AG04450 (cell line): ENCODE measurements around the gene RGL4. TPM values are rescaled to one million over a fixed set of nuclear protein-coding genes. Genes with fewer than 3 reads are reported as not detected.

Experiments
- CTCF ChIA-PET: fragments of 300-600, 350-600 bp; formaldehyde crosslinking; extraction: SDS; loops from one replicate; lab custom pipeline; 2022; ENCODE audit warnings: antibody characterized with exemption, inconsistent platforms; lab: Charles Lee
- POLR2A ChIA-PET: fragments of 350-600 bp; formaldehyde crosslinking; extraction: SDS; loops from one replicate; lab custom pipeline; 2021; ENCODE audit warnings: antibody characterized with exemption, inconsistent platforms; lab: Yijun Ruan, JAX
- DNase-seq: peaks from one replicate; pipeline ENCODE4 v3.0.0-alpha.2; 2011; ENCODE audit warnings: low read depth, low spot score
- H3K27ac ChIP-seq: one replicate; pipeline ENCODE4 v1.5.1; 2012; ENCODE audit warnings: low read depth, low read length, control low read depth
- H3K27me3 ChIP-seq: one replicate; pipeline ENCODE4 v1.6.0; 2012; ENCODE audit warnings: low read length; ENCODE audit not compliant: control insufficient read depth, insufficient read depth
- H3K4me3 ChIP-seq: 2 replicates; pipeline ENCODE4 v1.5.1; 2011; ENCODE audit warnings: mild to moderate bottlenecking, low read depth, low read length, control low read depth
- H3K9me3 ChIP-seq: 2 replicates; pipeline ENCODE4 v1.5.1; 2012; ENCODE audit warnings: low read length; ENCODE audit not compliant: control insufficient read depth, insufficient read depth
- CTCF ChIP-seq: IDR thresholded peaks from 2 replicates; pipeline ENCODE4 v1.5.1; 2011; ENCODE audit warnings: low read depth, low read length, control low read depth, inconsistent platforms
- polyA plus RNA-seq: library from polyadenylated mRNA; depleted of rRNA; stranded (reverse); fragments of >200 nt; gene quantifications from 2 replicates; pipeline ENCODE4 v1.2.3, GENCODE V29; 2011

The RGL4 gene
- polyA plus RNA-seq, 1 experiment = not detected

GRCh38 chr22:23688121-23688520, 2.7 kb upstream of the RGL4 start:
- no peak overlapping the region for H3K27ac ChIP-seq
- no peak for DNase-seq
- H3K4me3 ChIP-seq = no peak overlapping the region
- ChIA-PET POLR2A (no interaction called here), CTCF (no interaction called here)
- H3K27me3 ChIP-seq = no peaks in the 10 kb centered on the region
- TF ChIP-seq CTCF = no peak
- H3K9me3 ChIP-seq = no peaks in the 10 kb centered on the region

- POLR2A ChIA-PET = no interaction called here
- Histone ChIP-seq H3K27me3 (no peaks in the 10 kb centered on the region), H3K9me3 (no peaks in the 10 kb centered on the region), H3K4me3 (no peak overlapping the region), H3K27ac (no peak overlapping the region)
- CTCF ChIA-PET = no interaction called here
- no peak for TF ChIP-seq CTCF
- no peak for DNase-seq
Measured at GRCh38 chr22:23688571-23688970, 2.2 kb upstream of the RGL4 start.

- CTCF ChIA-PET = no interaction called here
- POLR2A ChIA-PET = no interaction called here
Measured at GRCh38 chr22:23689414-23689813, 1.4 kb upstream of the RGL4 start.

DNA sequence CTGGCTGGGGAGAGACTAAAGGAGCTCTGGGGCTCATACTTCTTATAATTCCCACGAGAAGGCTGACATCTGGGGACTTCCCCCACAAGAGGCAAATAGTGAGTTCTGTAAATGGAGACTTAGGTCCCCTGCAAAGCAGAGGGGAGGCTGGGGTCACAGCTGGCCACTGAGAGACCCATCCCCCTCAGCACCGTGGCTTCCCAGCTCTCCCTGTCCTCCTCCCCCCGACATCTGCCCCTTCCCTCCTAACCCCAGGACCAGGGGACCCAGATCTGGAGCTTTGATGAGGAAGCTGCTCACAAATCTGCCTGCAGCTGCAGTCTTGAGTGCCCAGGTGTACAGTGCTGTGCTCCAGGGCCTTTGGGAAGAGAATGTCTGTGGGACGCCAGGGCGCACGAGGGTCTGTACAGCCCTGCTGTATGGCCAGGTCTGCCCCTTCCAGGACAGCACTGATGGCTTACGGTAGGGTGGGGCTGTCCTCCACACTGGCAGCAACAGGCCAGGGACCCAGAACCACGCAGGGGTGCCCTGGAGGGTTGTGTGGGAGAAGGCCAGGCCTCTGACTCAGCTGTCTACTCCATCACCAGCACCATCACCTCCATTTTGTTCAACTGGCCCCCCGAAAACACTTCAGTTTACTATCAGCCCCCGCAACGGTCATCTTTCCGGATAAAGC, 1.1 kb downstream of the RGL4 start:
- H3K9me3 ChIP-seq = no peaks in the 10 kb centered on the region; the same call in 1 of the 2 replicates
- DNase-seq = no peak
- no peak overlapping the region for H3K27ac ChIP-seq
- no peaks in the 10 kb centered on the region for H3K27me3 ChIP-seq
- TF ChIP-seq CTCF = no peak
- no peak overlapping the region for H3K4me3 ChIP-seq
- CTCF ChIA-PET = no interaction called here
- POLR2A ChIA-PET = no interaction called here

More at GRCh38 chr22:23689414-23689813, 1.4 kb upstream of the RGL4 start:
- H3K4me3 ChIP-seq = no peak overlapping the region
- DNase-seq = no peak
- H3K27me3 ChIP-seq = no peaks in the 10 kb centered on the region
- no peaks in the 10 kb centered on the region for H3K9me3 ChIP-seq
- H3K27ac ChIP-seq = no peak overlapping the region
- TF ChIP-seq CTCF = no peak

GRCh38 chr22:23692598-23693291, 1.9 kb downstream of the RGL4 start:
- Histone ChIP-seq H3K27ac (no peak overlapping the region), H3K9me3 (no peaks in the 10 kb centered on the region; the same call in 1 of the 2 replicates), H3K4me3 (no peak overlapping the region), H3K27me3 (no peaks in the 10 kb centered on the region)
- ChIA-PET POLR2A (no interaction called here), CTCF (no interaction called here)
- no peak for DNase-seq
- no peak for TF ChIP-seq CTCF
